Activated CD4-positive, alpha-beta T cell treated with anti-CD3 and anti-CD28 coated beads for 1 hour (primary cell): ENCODE results near the gene ADAM17.

ENCODE experiments used
- DNase-seq: peaks from one replicate; pipeline ENCODE4 v3.0.0-alpha.2; 2020

Gene ADAM17

GRCh38 chr2:9465170-9465569 is 90.5 kb downstream of the ADAM17 start:
- no peak for DNase-seq

- no peak for DNase-seq
Observed at GRCh38 chr2:9463698-9464034, 92.0 kb downstream of the ADAM17 start.

GRCh38 chr2:9462886-9463697 is 92.5 kb downstream of the ADAM17 start:
- no peak for DNase-seq

GRCh38 chr2:9462313-9462712 is 93.3 kb downstream of the ADAM17 start:
- no peak for DNase-seq

GRCh38 chr2:9461079-9461478 is 94.6 kb downstream of the ADAM17 start:
- DNase-seq, result no peak

- no peak for DNase-seq
Observed at GRCh38 chr2:9460441-9461017, 95.1 kb downstream of the ADAM17 start.

- DNase-seq, result no peak
Observed at GRCh38 chr2:9451231-9451630, 104.4 kb downstream of the ADAM17 start.

GRCh38 chr2:9445089-9445488 is 110.5 kb downstream of the ADAM17 start:
- no peak for DNase-seq

GRCh38 chr2:9443526-9443925 is 112.1 kb downstream of the ADAM17 start:
- no peak for DNase-seq

- no peak for DNase-seq
Observed at GRCh38 chr2:9441556-9441955, 114.1 kb downstream of the ADAM17 start.

GRCh38 chr2:9440058-9440727 is 115.4 kb downstream of the ADAM17 start:
- no peak for DNase-seq

GRCh38 chr2:9439536-9439935 is 116.1 kb downstream of the ADAM17 start:
- DNase-seq, result no peak
